ENCODE data around the gene SLC35G2. TPM values are rescaled to one million over a fixed set of nuclear protein-coding genes. Genes with fewer than 3 reads are reported as not detected.

Gene SLC35G2
- total RNA-seq, 4 donors from 2014 or later = 15.1 to 26.1 (median 20.0) TPM

- no peak for TF ChIP-seq CTCF (IDR thresholded peaks at IDR 0.05; ENCODE audit: low read depth)
Observed at GRCh38 chr3:136852180-136852579, 33.3 kb downstream of the SLC35G2 start.

- TF ChIP-seq CTCF (IDR thresholded peaks at IDR 0.05; ENCODE audit: low read depth) = no peak
Observed at GRCh38 chr3:136856665-136857064, 37.7 kb downstream of the SLC35G2 start.

GRCh38 chr3:136858381-136858780 is 39.5 kb downstream of the SLC35G2 start:
- no peak for TF ChIP-seq CTCF (IDR thresholded peaks at IDR 0.05; ENCODE audit: low read depth)

GRCh38 chr3:136860541-136860940 is 41.6 kb downstream of the SLC35G2 start:
- TF ChIP-seq CTCF (IDR thresholded peaks at IDR 0.05; ENCODE audit: low read depth) = no peak

- no peak for TF ChIP-seq CTCF (IDR thresholded peaks at IDR 0.05; ENCODE audit: low read depth)
Observed at GRCh38 chr3:136861890-136862616, 43.1 kb downstream of the SLC35G2 start, which contains the start of gene NCK1. Gene NCK1 (plus strand): TSS chr3:136862208. CDS start chr3:136928002, 65,794 bp downstream.

GRCh38 chr3:136862617-136863322 is 43.8 kb downstream of the SLC35G2 start:
- no peak for TF ChIP-seq CTCF (IDR thresholded peaks at IDR 0.05; ENCODE audit: low read depth)

GRCh38 chr3:136869282-136869681 is 50.4 kb downstream of the SLC35G2 start:
- TF ChIP-seq CTCF (IDR thresholded peaks at IDR 0.05; ENCODE audit: low read depth) = no peak
